Natural killer cell (primary cell): ENCODE data around the gene BIN1. TPM values are rescaled to one million over a fixed set of nuclear protein-coding genes. Genes with fewer than 3 reads are reported as not detected.

Source experiments
- ATAC-seq, 3 donors: fragments of 150-1000 bp in 2 of 3; fragments of 200-7000 bp in 1 of 3; cut with Tn5 transposase; 1 replicate in 1 of 3; 2 replicates in 2 of 3; pipeline ENCODE4 v1.10.0; 2021; ENCODE audit warnings: mild to moderate bottlenecking in 2 of 3, moderate library complexity in 2 of 3
- DNase-seq, 2 donors: peaks; one replicate each; pipeline versions ENCODE4 v3.0.0 to v3.0.0-alpha.2; 2013 to 2021; ENCODE audit warnings: mixed read lengths in 1 of 2
- H3K27ac ChIP-seq: one replicate; pipeline ENCODE4 v1.5.1; 2013; ENCODE audit warnings: mild to moderate bottlenecking, low read length
- H3K27me3 ChIP-seq: one replicate; pipeline ENCODE4 v1.6.1; 2013; ENCODE audit warnings: low read length; ENCODE audit not compliant: control insufficient read depth, insufficient read depth
- H3K36me3 ChIP-seq: one replicate; pipeline ENCODE4 v1.6.1; 2013; ENCODE audit warnings: low read length; ENCODE audit not compliant: control insufficient read depth, insufficient read depth
- H3K4me1 ChIP-seq: one replicate; pipeline ENCODE4 v1.6.1; 2013; ENCODE audit warnings: low read length; ENCODE audit not compliant: control insufficient read depth, insufficient read depth
- H3K4me3 ChIP-seq: one replicate; pipeline ENCODE4 v1.5.1; 2013; ENCODE audit warnings: low read length
- H3K9me3 ChIP-seq: one replicate; pipeline ENCODE4 v1.6.1; 2013; ENCODE audit warnings: low read length; ENCODE audit not compliant: control insufficient read depth, insufficient read depth
- H3K27ac Mint-ChIP-seq, 2 donors: one replicate each; pipeline ENCODE4 v1.8.0; 2022; ENCODE audit warnings: mild to moderate bottlenecking in 2 of 2, mixed read lengths in 2 of 2, moderate library complexity in 1 of 2
- H3K27me3 Mint-ChIP-seq, 2 donors: one replicate each; pipeline ENCODE4 v1.8.0; 2022; ENCODE audit warnings: low read depth in 2 of 2, mixed read lengths in 2 of 2
- H3K36me3 Mint-ChIP-seq: one replicate; pipeline ENCODE4 v1.8.0; 2022; ENCODE audit warnings: mixed read lengths
- H3K4me1 Mint-ChIP-seq, 2 donors: one replicate each; pipeline ENCODE4 v1.8.0; 2022; ENCODE audit warnings: mixed read lengths in 2 of 2
- H3K4me3 Mint-ChIP-seq: one replicate; pipeline ENCODE4 v1.8.0; 2022; ENCODE audit warnings: mild to moderate bottlenecking, moderate library complexity, mixed read lengths
- H3K9me3 Mint-ChIP-seq, 2 donors: one replicate each; pipeline ENCODE4 v1.8.0; 2022; ENCODE audit warnings: mixed read lengths in 2 of 2
- WGBS: methylation state at CpG from one replicate; pipeline ENCODE4 v1.1.7; 2013; ENCODE audit warnings: missing lambda C conversion rate; ENCODE audit not compliant: insufficient coverage; 5-methylcytosine and 5-hydroxymethylcytosine counted together
- intact Hi-C: fragments of 100-400 bp; cut with micrococcal nuclease; formaldehyde crosslinking; loops from one replicate; pipeline ENCODE4 v1.14.2; 2022
- total RNA-seq, 4 donors: library from RNA; stranded (reverse); fragments of 120-200 nt in 1 of 4; gene quantifications; one replicate each; pipeline versions ENCODE4 v1.2.3 to v1.2.4, GENCODE V29; 2013 to 2022
- TF ChIP-seq, protein P1 (sequence below): fragments of 200-600 bp; IDR thresholded peaks from one replicate; pipeline ENCODE4 v1.8.0; 2022; ENCODE audit warnings: antibody characterized with exemption

The BIN1 gene
- total RNA-seq, 3 donors from 2014 or later (not counting 1 experiment from before 2014, with no cell fraction given), result 73.5 to 131 (median 107) TPM

DNA sequence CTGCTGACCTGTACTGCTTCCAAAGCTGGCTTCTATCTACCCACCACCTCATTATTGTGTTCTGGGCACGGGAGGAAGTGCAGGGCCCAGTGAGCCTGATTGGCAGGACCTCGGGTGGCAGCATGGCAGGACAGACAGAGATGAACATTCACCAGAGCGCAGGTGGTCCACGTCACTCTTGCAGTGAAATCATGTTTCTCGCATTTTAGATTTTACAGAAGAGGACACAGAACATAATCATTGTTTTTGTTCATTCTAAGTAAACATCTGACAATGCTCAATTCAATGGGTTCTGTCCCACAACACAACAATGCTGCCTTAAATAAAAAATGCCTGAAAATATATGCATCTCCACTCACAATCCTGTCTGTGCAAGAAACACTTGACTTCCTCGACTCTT lies 11.5 kb upstream of the BIN1 start:
- DNase-seq (no peak), ATAC-seq (no peak)
- Histone ChIP-seq H3K4me1 (no peaks in the 10 kb centered on the region), H3K4me3 (no peak overlapping the region), H3K36me3 (no peaks in the 10 kb centered on the region), H3K27ac (no peak overlapping the region), H3K27me3 (no peaks in the 10 kb centered on the region), H3K9me3 (no peaks in the 10 kb centered on the region)
- intact Hi-C loops, result no loop called here
- Mint-ChIP-seq H3K27me3 (peaks cover 4 to 10% of the 10 kb centered on the region in 2 donors), H3K9me3 (no peaks in the 10 kb centered on the region), H3K4me3 (no peak overlapping the region), H3K27ac (no peak overlapping the region), H3K36me3 (no peaks in the 10 kb centered on the region), H3K4me1 (no peaks in the 10 kb centered on the region)
- WGBS, result 89% methylated on average over 5 of the region's 6 CpGs
- TF ChIP-seq, protein P1, sequence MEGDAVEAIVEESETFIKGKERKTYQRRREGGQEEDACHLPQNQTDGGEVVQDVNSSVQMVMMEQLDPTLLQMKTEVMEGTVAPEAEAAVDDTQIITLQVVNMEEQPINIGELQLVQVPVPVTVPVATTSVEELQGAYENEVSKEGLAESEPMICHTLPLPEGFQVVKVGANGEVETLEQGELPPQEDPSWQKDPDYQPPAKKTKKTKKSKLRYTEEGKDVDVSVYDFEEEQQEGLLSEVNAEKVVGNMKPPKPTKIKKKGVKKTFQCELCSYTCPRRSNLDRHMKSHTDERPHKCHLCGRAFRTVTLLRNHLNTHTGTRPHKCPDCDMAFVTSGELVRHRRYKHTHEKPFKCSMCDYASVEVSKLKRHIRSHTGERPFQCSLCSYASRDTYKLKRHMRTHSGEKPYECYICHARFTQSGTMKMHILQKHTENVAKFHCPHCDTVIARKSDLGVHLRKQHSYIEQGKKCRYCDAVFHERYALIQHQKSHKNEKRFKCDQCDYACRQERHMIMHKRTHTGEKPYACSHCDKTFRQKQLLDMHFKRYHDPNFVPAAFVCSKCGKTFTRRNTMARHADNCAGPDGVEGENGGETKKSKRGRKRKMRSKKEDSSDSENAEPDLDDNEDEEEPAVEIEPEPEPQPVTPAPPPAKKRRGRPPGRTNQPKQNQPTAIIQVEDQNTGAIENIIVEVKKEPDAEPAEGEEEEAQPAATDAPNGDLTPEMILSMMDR, result no peak

DNA sequence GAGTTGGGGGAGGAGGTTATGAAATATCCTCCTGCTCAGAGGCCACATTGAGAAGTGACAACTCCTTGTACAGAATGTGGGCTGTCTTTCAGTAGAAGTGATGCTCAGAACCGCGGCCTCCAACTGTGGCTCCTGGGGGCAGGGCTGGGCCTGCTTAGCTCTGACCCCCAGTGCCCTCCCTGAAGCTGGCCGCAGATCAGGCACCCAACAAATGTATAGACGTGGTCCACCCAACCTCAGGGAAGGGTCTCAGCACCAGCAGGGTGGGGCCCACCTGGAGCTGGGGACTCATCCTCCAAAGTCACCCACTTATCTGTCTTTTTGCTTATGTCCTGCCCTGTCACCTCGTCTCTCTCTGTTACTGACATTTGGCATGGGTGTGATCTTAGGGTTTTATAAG lies 11.1 kb upstream of the BIN1 start:
- Histone ChIP-seq H3K9me3 (no peaks in the 10 kb centered on the region), H3K4me1 (no peaks in the 10 kb centered on the region), H3K36me3 (no peaks in the 10 kb centered on the region), H3K27ac (no peak overlapping the region), H3K4me3 (no peak overlapping the region), H3K27me3 (no peaks in the 10 kb centered on the region)
- no peak overlapping the region for H3K27ac Mint-ChIP-seq
- H3K4me1 Mint-ChIP-seq, result no peaks in the 10 kb centered on the region
- TF ChIP-seq, protein P1, result no peak
- H3K9me3 Mint-ChIP-seq, result no peaks in the 10 kb centered on the region
- DNase-seq, result no peak
- intact Hi-C loops, result no loop called here
- ATAC-seq, result no peak
- H3K36me3 Mint-ChIP-seq, result no peaks in the 10 kb centered on the region
- 88% methylated on average over 4 of the region's 5 CpGs for WGBS
- H3K27me3 Mint-ChIP-seq, result peaks cover 7 to 11% of the 10 kb centered on the region in 2 donors
- H3K4me3 Mint-ChIP-seq, result no peak overlapping the region

DNA sequence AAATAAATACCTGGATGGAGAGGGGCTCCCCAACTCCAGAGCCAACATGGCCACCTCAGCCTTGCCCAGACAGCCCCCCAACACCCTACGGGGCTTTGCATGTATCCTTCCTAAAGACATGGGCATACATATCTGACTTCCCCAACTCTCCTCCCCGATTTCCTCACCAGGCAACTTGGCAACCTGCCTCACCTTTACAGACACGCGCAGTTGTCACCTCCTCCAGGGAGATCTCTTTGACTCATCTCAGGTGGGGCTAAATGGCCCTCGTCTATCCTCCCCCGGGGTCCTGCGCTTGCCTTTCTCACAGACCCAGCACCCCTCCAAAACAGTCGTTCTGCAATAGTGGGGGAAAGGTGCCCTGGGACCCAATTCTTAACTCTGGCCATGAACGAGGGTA lies 10.6 kb upstream of the BIN1 start:
- no peak for DNase-seq
- Mint-ChIP-seq H3K4me3 (no peak overlapping the region), H3K9me3 (no peaks in the 10 kb centered on the region), H3K27ac (no peak overlapping the region), H3K27me3 (peaks cover 11 to 15% of the 10 kb centered on the region in 2 donors), H3K4me1 (no peaks in the 10 kb centered on the region), H3K36me3 (no peaks in the 10 kb centered on the region)
- ATAC-seq, result no peak
- Histone ChIP-seq H3K27me3 (no peaks in the 10 kb centered on the region), H3K27ac (no peak overlapping the region), H3K36me3 (no peaks in the 10 kb centered on the region), H3K9me3 (no peaks in the 10 kb centered on the region), H3K4me3 (no peak overlapping the region), H3K4me1 (no peaks in the 10 kb centered on the region)
- TF ChIP-seq, protein P1, result no peak
- intact Hi-C loops, result no loop called here
- WGBS, result 90% methylated on average over 6 of the region's 9 CpGs

DNA sequence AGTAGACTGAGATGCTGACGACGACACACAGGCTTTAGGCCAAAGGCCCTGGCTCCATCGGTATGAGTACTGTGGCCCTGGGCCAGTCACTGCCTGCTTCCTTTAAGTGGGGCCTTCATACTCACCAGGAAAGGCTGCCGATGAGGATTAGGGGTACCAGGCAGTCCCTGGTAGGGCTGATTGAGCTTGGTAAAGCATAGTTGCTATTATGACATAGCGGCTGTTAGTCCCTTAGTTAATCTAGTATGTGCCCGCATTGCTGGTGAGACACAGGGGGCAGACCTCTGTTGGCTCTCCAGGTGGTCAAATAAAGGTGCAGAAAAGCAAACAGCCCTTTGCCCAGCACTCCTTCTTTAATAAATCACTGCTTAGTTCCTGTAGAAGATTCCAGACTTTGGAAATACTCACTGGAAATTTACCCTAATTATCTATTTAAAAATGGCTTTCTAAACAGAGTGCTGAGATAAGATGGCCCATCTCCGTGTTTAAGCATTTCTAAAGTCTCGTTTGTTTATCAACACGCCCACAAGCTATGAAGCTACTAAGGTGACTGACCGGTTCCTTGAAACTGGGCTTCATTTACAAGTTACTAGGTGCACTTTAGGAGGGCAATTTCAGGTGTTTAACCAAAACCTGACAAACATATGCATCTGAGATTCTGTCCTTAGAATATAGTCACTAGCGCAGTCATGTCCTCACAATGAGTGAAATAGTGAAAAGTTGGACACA lies 8.7 kb upstream of the BIN1 start:
- 92% methylated on average over 11 of the region's 11 CpGs for WGBS
- Histone ChIP-seq H3K27me3 (no peaks in the 10 kb centered on the region), H3K4me1 (no peaks in the 10 kb centered on the region), H3K36me3 (no peaks in the 10 kb centered on the region), H3K4me3 (no peak overlapping the region), H3K27ac (no peak overlapping the region), H3K9me3 (no peaks in the 10 kb centered on the region)
- Mint-ChIP-seq H3K9me3 (no peaks in the 10 kb centered on the region), H3K27ac (no peak overlapping the region), H3K4me1 (no peaks in the 10 kb centered on the region), H3K36me3 (no peaks in the 10 kb centered on the region), H3K4me3 (no peak overlapping the region), H3K27me3 (peaks cover 20 to 25% of the 10 kb centered on the region in 2 donors)
- no peak for ATAC-seq
- DNase-seq, result no peak
- intact Hi-C loops, result no loop called here
- TF ChIP-seq, protein P1, result no peak
